ENCODE data around the gene IFI44.

IFI44 gene

DNA sequence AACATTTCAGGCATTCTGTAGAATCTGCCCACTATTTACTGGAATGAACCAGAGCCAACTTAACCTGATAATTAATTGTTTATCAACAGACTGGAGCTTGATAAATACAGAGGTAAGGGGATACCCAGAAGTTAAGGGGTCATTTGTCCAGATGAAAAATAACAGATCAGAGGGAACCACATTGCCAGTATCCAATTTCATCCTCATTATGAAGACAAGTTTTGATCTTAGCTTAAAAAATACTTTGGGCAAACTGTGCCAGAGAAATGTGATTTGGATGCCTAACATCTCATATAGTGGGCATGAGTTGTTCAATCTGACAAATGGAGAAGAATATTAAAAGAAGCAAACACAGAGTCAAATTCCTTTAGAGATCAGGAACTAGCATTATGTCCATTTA, 63.7 kb downstream of the IFI44 start:
- TF ChIP-seq, protein P1, sequence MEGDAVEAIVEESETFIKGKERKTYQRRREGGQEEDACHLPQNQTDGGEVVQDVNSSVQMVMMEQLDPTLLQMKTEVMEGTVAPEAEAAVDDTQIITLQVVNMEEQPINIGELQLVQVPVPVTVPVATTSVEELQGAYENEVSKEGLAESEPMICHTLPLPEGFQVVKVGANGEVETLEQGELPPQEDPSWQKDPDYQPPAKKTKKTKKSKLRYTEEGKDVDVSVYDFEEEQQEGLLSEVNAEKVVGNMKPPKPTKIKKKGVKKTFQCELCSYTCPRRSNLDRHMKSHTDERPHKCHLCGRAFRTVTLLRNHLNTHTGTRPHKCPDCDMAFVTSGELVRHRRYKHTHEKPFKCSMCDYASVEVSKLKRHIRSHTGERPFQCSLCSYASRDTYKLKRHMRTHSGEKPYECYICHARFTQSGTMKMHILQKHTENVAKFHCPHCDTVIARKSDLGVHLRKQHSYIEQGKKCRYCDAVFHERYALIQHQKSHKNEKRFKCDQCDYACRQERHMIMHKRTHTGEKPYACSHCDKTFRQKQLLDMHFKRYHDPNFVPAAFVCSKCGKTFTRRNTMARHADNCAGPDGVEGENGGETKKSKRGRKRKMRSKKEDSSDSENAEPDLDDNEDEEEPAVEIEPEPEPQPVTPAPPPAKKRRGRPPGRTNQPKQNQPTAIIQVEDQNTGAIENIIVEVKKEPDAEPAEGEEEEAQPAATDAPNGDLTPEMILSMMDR (IDR thresholded peaks at IDR 0.05) = no peak

More for the DNA sequence above, 63.7 kb downstream of the IFI44 start:
- no peak for DNase-seq (ENCODE audit: low spot score)
- Histone ChIP-seq H3K4me3 (no peak overlapping the region), H3K27ac (no peak overlapping the region)
